Ramos (cell line): ENCODE measurements around the gene EN2.

Experiments
- in situ Hi-C: fragments of 300-500 bp; cut with MboI; formaldehyde crosslinking; loops from one replicate; pipeline ENCODE4 v1.14.3; 2022; ENCODE audit warnings: low sequenced_read_pairs; ENCODE audit not compliant: unreplicated experiment

EN2 gene

GRCh38 chr7:155449869-155450557 is 7.9 kb upstream of the EN2 start:
- in situ Hi-C loops, result no loop called here

GRCh38 chr7:155450558-155450969 is 7.4 kb upstream of the EN2 start:
- in situ Hi-C loops, result no loop called here

- in situ Hi-C loops, result no loop called here
Measured at GRCh38 chr7:155450970-155451801, 6.7 kb upstream of the EN2 start.

- in situ Hi-C loops, result no loop called here
Measured at GRCh38 chr7:155451840-155452239, 6.1 kb upstream of the EN2 start.

GRCh38 chr7:155452505-155453295 is 5.2 kb upstream of the EN2 start:
- in situ Hi-C loops, result no loop called here

GRCh38 chr7:155453296-155454182 is 4.4 kb upstream of the EN2 start:
- in situ Hi-C loops, result no loop called here

- in situ Hi-C loops, result no loop called here
Measured at GRCh38 chr7:155454183-155455112, 3.5 kb upstream of the EN2 start.

- in situ Hi-C loops, result no loop called here
Measured at GRCh38 chr7:155455132-155455693, 2.7 kb upstream of the EN2 start.

GRCh38 chr7:155455776-155456737 is 1.9 kb upstream of the EN2 start:
- in situ Hi-C loops, result no loop called here

- in situ Hi-C loops, result no loop called here
Measured at GRCh38 chr7:155456738-155457543, 988 bp upstream of the EN2 start.

GRCh38 chr7:155457544-155458110 is 302 bp upstream of the EN2 start:
- in situ Hi-C loops, result no loop called here

GRCh38 chr7:155458878-155459699 is 1.2 kb downstream of the EN2 start:
- in situ Hi-C loops, result no loop called here

- in situ Hi-C loops, result no loop called here
Measured at GRCh38 chr7:155459700-155460461, 2.0 kb downstream of the EN2 start.

- in situ Hi-C loops, result no loop called here
Measured at GRCh38 chr7:155460926-155461613, 3.1 kb downstream of the EN2 start.
